HUES64 (cell line): ENCODE measurements around the gene CACNA2D1.

Experiments
- H3K27ac ChIP-seq: 2 replicates; pipeline ENCODE4 v1.7.0; 2013; ENCODE audit warnings: low read depth, low read length, inconsistent platforms
- H3K27me3 ChIP-seq: 2 replicates; pipeline ENCODE4 v1.6.1; 2013; ENCODE audit warnings: mild to moderate bottlenecking, low read length; ENCODE audit not compliant: insufficient read depth
- H3K36me3 ChIP-seq: 2 replicates; pipeline ENCODE4 v1.6.1; 2013; ENCODE audit warnings: mild to moderate bottlenecking, low read length; ENCODE audit not compliant: insufficient read depth
- H3K4me1 ChIP-seq: 2 replicates; pipeline ENCODE4 v1.6.1; 2013; ENCODE audit warnings: mild to moderate bottlenecking, low read length, moderate library complexity; ENCODE audit not compliant: insufficient read depth
- H3K4me3 ChIP-seq: 2 replicates; pipeline ENCODE4 v1.5.1; 2013; ENCODE audit warnings: mild to moderate bottlenecking, low read length, moderate library complexity
- H3K9ac ChIP-seq: 2 replicates; pipeline ENCODE4 v1.6.1; 2013; ENCODE audit warnings: mild to moderate bottlenecking, low read depth, low read length
- H3K9me3 ChIP-seq: 2 replicates; pipeline ENCODE4 v1.6.1; 2013; ENCODE audit warnings: low read depth, low read length; ENCODE audit not compliant: insufficient read depth
- whole genome bisulfite sequencing: fragments of 150-250, 120-280 bp; methylation state at CpG from one replicate; pipeline ENCODE4 v1.1.7; 2013; ENCODE audit warnings: missing lambda C conversion rate; 5-methylcytosine and 5-hydroxymethylcytosine counted together

Gene CACNA2D1

GRCh38 chr7:82343716-82344115, 99.9 kb downstream of the CACNA2D1 start:
- Histone ChIP-seq H3K27me3 (no peaks in the 10 kb centered on the region), H3K9ac (no peak overlapping the region), H3K36me3 (peaks cover 9% of the 10 kb centered on the region; the same call in 1 of the 2 replicates), H3K4me1 (0 out of 2 replicates have a peak, but pooled peaks cover 1% of the 10 kb centered on the region), H3K27ac (no peak overlapping the region), H3K4me3 (no peak overlapping the region), H3K9me3 (no peaks in the 10 kb centered on the region)
- 88% methylated on average over 1 of the region's 1 CpG for WGBS

- peaks cover under 1% of the 10 kb centered on the region; the same call in 1 of the 2 replicates for H3K36me3 ChIP-seq
- no peak overlapping the region for H3K4me3 ChIP-seq
- peaks cover 3% of the 10 kb centered on the region; the same call in 1 of the 2 replicates for H3K4me1 ChIP-seq
- no peak overlapping the region for H3K27ac ChIP-seq
- no peaks in the 10 kb centered on the region for H3K27me3 ChIP-seq
- H3K9ac ChIP-seq: no peak overlapping the region
- WGBS: 100% methylated on average over 1 of the region's 1 CpG
- H3K9me3 ChIP-seq: no peaks in the 10 kb centered on the region
Measured at GRCh38 chr7:82339958-82340357, 103.6 kb downstream of the CACNA2D1 start.

- Histone ChIP-seq H3K4me1 (peaks cover 11% of the 10 kb centered on the region; the same call in 1 of the 2 replicates), H3K9ac (no peak overlapping the region), H3K36me3 (0 out of 2 replicates have a peak, but pooled peaks cover 3% of the 10 kb centered on the region), H3K9me3 (no peaks in the 10 kb centered on the region), H3K27me3 (no peaks in the 10 kb centered on the region), H3K4me3 (no peak overlapping the region), H3K27ac (no peak overlapping the region)
- 92% methylated on average over 1 of the region's 1 CpG for WGBS
Measured at GRCh38 chr7:82335927-82336326, 107.7 kb downstream of the CACNA2D1 start.

DNA sequence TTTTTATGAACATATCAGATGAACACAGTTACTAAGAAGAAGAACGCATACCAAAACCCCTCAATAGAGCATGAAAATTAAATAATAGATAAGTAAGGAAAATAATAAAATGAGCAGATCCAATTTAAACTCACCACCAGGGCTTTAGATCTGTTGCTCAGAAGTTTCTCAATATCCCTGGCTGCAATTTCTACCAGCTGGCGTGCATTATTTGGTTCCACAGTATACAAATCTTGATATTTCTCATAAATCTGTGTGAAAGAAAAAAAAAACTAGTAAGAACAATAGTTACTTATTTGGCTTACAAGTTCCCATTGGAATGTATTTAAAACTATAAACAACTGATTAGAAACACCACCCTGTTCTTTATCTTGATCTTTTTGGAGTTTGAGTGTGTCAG, 108.6 kb downstream of the CACNA2D1 start:
- no peaks in the 10 kb centered on the region for H3K27me3 ChIP-seq
- 0 out of 2 replicates have a peak, but pooled peaks cover 3% of the 10 kb centered on the region for H3K36me3 ChIP-seq
- peaks cover 11% of the 10 kb centered on the region; the same call in 1 of the 2 replicates for H3K4me1 ChIP-seq
- 100% methylated on average over 1 of the region's 2 CpGs for WGBS
- H3K4me3 ChIP-seq: no peak overlapping the region
- H3K9me3 ChIP-seq: no peaks in the 10 kb centered on the region
- no peak overlapping the region for H3K27ac ChIP-seq
- H3K9ac ChIP-seq: no peak overlapping the region

- Histone ChIP-seq H3K27me3 (no peaks in the 10 kb centered on the region), H3K9ac (no peak overlapping the region), H3K36me3 (0 out of 2 replicates have a peak, but pooled peaks cover 3% of the 10 kb centered on the region), H3K4me3 (no peak overlapping the region), H3K27ac (no peak overlapping the region), H3K9me3 (no peaks in the 10 kb centered on the region), H3K4me1 (peaks cover 8% of the 10 kb centered on the region; the same call in 1 of the 2 replicates)
Measured at GRCh38 chr7:82331234-82331633, 112.3 kb downstream of the CACNA2D1 start.

- no peak overlapping the region for H3K9ac ChIP-seq
- H3K36me3 ChIP-seq: 0 out of 2 replicates have a peak, but pooled peaks cover 3% of the 10 kb centered on the region
- no peak overlapping the region for H3K4me3 ChIP-seq
- no peaks in the 10 kb centered on the region for H3K9me3 ChIP-seq
- H3K4me1 ChIP-seq: peaks cover 8% of the 10 kb centered on the region; the same call in 1 of the 2 replicates
- H3K27me3 ChIP-seq: no peaks in the 10 kb centered on the region
- H3K27ac ChIP-seq: no peak overlapping the region
- WGBS: no CpG with 5 or more reads among the region's 2 CpGs
Measured at GRCh38 chr7:82330706-82331215, 112.8 kb downstream of the CACNA2D1 start.

DNA sequence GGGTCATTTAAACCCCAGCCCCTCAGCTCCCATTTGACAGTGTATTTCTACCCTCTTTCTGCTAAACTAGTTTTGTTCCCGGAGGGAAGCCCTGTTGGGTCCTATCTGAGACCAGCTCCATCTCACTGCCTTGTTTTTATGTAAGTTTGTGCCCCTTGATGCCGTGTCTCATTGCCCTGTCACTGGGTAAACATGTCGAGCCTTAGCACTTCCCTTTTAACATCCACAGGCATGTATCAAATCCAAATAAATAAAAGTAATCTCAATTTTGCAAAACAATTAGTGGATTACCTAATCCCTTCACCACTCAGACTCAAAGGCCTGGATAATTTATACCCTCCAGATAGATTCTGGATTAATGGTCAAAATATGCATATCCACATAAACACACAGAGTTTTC, 115.7 kb downstream of the CACNA2D1 start:
- WGBS: 61% methylated on average over 3 of the region's 3 CpGs
- peaks cover 8% of the 10 kb centered on the region; the same call in 1 of the 2 replicates for H3K4me1 ChIP-seq
- no peaks in the 10 kb centered on the region for H3K27me3 ChIP-seq
- no peak overlapping the region for H3K9ac ChIP-seq
- H3K36me3 ChIP-seq: no peaks in the 10 kb centered on the region
- H3K4me3 ChIP-seq: no peak overlapping the region
- no peaks in the 10 kb centered on the region for H3K9me3 ChIP-seq
- no peak overlapping the region for H3K27ac ChIP-seq

DNA sequence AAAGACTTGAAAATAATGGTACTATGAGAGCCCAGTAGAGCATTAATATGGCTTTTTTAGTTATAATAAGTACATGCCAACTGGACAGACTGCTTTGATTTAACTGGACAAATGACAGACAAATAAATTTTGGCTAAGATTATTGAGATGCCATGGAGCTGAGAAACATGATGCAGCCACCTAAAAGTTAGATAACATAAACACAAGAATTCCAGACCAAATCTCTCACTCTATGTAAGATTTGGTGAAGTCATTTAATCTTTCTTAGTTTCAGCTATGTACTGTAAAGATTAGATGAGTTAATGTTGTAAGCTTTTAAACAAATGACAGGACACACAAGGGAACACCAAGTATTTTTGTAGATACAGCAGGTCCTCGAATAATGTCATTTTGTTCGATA, 118.2 kb downstream of the CACNA2D1 start:
- H3K36me3 ChIP-seq: no peaks in the 10 kb centered on the region
- no peak overlapping the region for H3K27ac ChIP-seq
- WGBS: 92% methylated on average over 2 of the region's 2 CpGs
- H3K4me1 ChIP-seq: no peaks in the 10 kb centered on the region
- no peaks in the 10 kb centered on the region for H3K27me3 ChIP-seq
- no peak overlapping the region for H3K9ac ChIP-seq
- H3K9me3 ChIP-seq: no peaks in the 10 kb centered on the region
- H3K4me3 ChIP-seq: no peak overlapping the region

- H3K27me3 ChIP-seq: no peaks in the 10 kb centered on the region
- peaks cover 5% of the 10 kb centered on the region; the same call in 1 of the 2 replicates for H3K4me1 ChIP-seq
- no peak overlapping the region for H3K4me3 ChIP-seq
- H3K9ac ChIP-seq: no peak overlapping the region
- 86% methylated on average over 4 of the region's 4 CpGs for WGBS
- H3K27ac ChIP-seq: no peak overlapping the region
- no peaks in the 10 kb centered on the region for H3K36me3 ChIP-seq
- no peaks in the 10 kb centered on the region for H3K9me3 ChIP-seq
Measured at GRCh38 chr7:82323806-82324205, 119.8 kb downstream of the CACNA2D1 start.

DNA sequence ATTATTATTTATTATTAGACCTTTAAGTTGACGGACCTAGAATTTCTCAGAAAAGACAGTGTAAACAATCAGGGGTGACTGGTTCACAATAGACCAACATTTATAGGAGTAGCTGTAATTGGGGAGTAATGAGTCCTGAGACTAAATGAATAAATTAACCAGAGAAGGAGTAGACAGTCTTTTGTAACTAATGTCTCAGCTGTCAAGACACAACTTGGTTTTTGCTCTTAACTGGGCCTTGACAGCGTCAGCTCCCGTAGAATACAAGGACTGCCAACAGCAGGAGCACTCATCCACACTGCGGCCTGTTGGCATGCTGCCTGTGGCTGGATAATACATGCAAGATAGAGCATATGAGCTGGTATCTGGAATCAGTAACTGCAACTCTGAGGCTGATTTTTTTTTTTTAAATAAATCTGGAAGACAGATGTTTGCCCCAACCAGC, 123.9 kb downstream of the CACNA2D1 start:
- Histone ChIP-seq H3K4me3 (no peak overlapping the region), H3K27me3 (no peaks in the 10 kb centered on the region), H3K27ac (no peak overlapping the region), H3K9ac (no peak overlapping the region), H3K9me3 (no peaks in the 10 kb centered on the region), H3K4me1 (peaks cover 30% of the 10 kb centered on the region), H3K36me3 (no peaks in the 10 kb centered on the region)
- WGBS: 75% methylated on average over 3 of the region's 4 CpGs

GRCh38 chr7:82318786-82319185, 124.8 kb downstream of the CACNA2D1 start:
- no peak overlapping the region for H3K9ac ChIP-seq

GRCh38 chr7:82317760-82318159, 125.8 kb downstream of the CACNA2D1 start:
- H3K9me3 ChIP-seq: no peaks in the 10 kb centered on the region
- H3K4me1 ChIP-seq: peaks cover 42% of the 10 kb centered on the region
- H3K27ac ChIP-seq: no peak overlapping the region; the same call in 1 of the 2 replicates
- no CpG with 5 or more reads among the region's 2 CpGs for whole genome bisulfite sequencing
- no peaks in the 10 kb centered on the region for H3K27me3 ChIP-seq
- no peak overlapping the region for H3K4me3 ChIP-seq
- H3K9ac ChIP-seq: no peak overlapping the region
- no peaks in the 10 kb centered on the region for H3K36me3 ChIP-seq

More at GRCh38 chr7:82318786-82319185, 124.8 kb downstream of the CACNA2D1 start:
- Histone ChIP-seq H3K27ac (no peak overlapping the region), H3K9me3 (no peaks in the 10 kb centered on the region), H3K4me3 (no peak overlapping the region), H3K36me3 (no peaks in the 10 kb centered on the region), H3K4me1 (peaks cover 32% of the 10 kb centered on the region), H3K27me3 (no peaks in the 10 kb centered on the region)
